ENCODE data around the gene LPP.

The LPP gene

GRCh38 chr3:188171682-188172467 is 17.9 kb downstream of the LPP start:
- no peak for DNase-seq

DNA sequence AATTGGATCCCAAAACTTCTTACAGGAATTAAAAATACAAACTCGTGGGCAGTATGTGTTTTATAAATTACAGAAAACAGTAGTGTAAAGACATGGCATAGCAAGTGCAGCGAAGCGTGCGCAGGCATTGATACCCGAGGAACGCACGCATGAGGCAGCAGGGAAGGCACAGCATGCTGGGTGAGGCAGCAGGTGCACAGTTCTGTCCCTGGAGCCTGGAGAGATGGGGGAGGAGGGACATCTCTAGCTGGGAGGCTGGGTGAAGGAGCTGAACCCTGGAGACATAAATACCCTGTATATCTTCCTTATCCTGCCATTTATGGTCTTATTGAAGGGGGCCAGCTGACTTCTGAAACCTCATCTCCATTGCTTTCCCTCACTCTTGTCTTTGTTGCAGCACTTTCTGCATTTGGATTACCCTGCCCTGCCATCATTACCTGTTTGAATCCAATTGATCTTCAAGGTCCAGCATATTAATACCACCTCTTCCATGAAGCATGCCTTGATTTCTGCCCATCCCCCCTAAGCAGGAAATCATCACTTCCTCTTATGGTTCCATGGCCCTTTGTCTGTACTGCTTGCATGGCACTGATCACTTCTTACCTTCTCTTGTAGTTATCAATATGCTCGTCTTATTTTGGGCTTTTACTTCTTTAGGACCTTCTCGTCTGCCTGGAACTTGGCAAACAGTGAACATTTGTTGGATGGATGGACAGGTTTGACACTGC is 20.5 kb downstream of the LPP start:
- no peak for DNase-seq

DNA sequence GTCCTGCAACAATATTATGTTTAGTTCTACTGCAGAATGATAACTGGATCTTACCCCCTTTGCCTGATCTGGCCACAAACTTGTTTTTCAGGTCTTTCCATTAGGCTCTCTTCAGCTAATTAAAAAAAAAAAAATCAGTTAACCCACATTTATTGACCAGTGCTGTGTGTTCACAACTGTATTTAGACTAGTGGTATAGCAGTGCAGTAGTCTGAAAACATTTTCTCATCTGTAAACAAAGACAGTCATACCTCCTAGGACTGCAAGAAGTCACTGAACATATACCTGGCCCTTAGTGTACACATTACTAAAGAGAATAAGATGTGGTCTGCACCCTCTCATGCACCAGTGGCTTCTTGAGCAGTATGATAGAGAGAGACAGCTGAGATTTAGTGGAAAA is 22.5 kb downstream of the LPP start:
- DNase-seq: no peak

DNA sequence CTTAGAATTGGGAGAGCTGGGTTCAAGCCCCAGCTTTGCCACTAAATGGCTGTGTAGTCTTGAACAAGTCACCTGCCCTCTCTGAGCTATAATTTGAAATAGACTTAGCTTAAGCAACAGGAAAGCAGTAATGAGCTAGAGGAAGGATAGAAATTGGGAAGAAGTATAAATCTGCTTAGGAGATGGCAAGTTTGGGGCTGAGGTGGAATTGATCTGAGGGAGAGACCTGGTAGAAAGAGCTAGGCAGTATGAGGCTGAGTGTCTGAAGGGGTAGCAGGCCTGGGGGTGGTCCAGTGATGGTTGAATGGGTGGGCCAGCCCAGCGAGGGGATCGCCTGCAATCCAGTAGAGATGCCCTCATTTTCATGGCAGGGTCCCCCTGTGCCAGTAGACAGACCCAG is 22.9 kb downstream of the LPP start:
- no peak for DNase-seq

DNA sequence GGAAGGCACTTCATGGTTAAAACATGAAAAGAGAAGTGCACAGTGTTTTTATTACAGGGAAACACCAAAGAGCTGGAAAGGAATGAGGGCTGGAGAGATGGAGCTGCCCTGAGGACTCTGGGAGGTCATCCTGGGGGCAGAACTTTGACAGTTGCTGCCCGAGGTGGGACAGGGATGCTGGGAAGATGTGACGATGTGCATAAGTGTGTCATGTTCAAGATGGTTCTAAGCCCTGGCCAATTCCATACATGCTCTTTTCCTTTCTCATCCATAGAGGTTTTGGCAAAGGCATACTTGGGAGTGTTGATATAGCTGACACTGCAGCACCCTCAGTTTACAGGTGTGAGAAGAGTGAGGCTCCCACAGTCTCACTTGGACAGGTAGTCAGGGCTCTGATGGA is 23.8 kb downstream of the LPP start:
- DNase-seq: no peak

DNA sequence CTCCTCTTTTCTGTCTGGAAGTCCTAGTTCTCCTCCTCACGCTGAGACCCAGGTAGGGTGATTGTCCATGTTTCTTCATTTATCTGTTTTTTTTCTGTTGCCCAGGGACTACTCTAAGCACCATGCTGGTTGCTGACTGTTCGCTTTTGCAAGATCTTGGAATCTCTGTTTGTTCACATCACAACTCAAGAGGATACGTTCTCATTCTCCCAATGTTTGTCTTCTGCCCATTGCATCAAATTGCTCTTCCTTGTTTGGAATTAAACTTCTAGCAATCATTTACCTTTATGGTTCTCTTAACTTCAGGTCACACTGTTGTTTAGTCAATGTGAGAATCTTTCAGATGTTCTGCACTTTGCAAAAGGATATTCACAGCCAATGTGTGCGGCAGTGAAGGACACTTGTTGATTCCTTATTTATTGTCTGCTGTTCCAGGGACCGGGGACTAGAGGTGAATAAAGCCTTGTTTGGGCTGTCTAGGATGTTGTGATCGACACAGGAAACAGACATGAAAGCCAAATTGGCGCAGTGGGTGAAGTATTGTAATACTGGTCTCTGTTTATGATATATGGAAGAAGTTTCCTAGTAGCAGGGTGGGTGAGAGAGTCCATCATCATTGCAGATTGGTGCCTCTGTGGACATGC is 24.5 kb downstream of the LPP start:
- no peak for DNase-seq

DNA sequence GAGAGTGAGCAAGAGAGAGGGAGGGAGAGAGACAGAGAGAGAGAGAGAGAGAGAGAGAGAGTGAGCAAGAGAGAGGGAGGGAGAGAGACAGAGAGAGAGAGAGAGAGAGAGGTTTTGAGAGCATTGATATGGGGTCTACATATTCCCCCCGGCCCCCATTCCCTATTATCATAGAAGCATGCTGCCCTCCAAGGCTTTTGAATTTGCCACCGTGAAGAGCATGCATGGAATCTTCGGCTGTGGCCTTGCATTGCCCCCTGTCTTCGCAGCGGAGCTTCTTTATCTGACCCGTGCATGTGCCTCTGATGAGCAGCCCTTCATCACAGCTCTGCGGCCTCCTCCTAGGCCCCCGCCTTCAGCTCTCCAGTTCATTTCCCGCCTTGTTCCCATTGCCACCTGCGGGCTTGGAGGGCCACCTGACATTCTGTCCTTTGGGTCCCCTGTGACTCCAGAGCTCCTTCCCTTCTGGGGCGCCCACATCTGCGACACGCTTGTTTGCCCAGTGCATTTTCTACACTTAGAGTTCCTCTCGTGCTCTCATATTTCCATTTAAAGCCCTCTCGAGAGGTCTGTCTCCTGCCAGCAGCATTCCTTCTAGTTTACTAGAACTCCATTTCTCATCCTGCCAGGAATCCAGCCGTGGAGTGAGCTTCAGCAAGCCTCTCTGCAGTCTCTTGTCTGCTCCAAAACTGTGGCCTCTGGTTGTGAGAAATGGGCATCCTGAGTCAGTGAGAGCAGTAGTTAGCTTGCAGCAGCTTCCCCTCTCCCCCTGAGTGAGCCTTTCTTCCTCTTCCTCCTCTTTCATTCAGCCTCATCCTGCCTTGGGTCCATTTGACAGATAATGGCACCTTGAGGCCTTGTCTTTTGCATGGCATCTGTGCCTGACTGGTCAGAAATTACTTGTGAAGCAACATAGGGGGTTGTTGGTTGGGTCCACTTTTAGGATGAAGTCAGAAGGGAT is 25.3 kb downstream of the LPP start:
- DNase-seq: no peak

- DNase-seq: no peak
Measured at GRCh38 chr3:188180114-188180513, 26.2 kb downstream of the LPP start.

- no peak for DNase-seq
Measured at GRCh38 chr3:188183452-188183851, 29.5 kb downstream of the LPP start.

GRCh38 chr3:188184160-188184559 is 30.2 kb downstream of the LPP start:
- DNase-seq: no peak

DNA sequence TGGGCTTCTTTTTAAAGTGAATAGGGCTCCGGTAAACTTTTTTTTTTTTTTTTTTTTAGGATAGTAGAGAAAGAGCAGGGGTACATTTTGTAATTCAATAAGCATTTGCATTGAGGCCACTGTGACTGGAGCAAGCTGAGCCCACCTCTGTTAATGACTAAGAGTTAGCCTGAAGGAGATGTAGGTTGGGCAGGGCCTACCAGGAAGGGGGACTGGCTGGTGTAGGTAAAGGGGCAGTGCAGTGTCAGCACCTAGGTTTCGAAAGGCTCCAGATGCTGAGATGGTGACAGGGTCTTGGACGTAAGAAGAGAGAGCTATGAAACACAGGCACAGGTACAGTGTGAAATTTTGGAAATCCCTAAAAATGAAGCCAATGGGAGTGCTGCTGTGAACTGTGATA is 30.7 kb downstream of the LPP start:
- no peak for DNase-seq

GRCh38 chr3:188185717-188186251 is 31.8 kb downstream of the LPP start:
- DNase-seq: no peak

GRCh38 chr3:188187053-188187452 is 33.1 kb downstream of the LPP start:
- no peak for DNase-seq

GRCh38 chr3:188188911-188189310 is 35.0 kb downstream of the LPP start:
- DNase-seq: no peak

GRCh38 chr3:188191460-188191859 is 37.5 kb downstream of the LPP start:
- DNase-seq: no peak

DNA sequence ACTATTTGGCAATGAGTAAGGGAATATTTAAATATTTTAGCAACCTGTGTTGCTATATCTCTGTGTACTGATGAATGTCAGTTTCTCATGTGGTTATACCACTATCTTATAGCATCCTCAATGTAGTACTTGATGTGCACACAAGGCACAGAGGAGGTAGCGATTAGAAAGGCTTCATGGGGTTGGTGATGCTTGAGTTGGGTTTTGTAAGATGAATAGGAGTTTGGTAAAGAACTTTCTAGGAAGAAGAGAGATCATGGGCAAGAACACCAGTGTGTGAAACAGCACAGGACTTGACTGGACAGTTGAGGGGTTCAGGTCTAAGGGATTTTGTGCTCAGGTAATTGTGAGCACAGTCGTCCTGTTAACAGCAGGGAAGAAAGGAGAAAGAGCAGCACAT is 38.1 kb downstream of the LPP start:
- no peak for DNase-seq

GRCh38 chr3:188194332-188194731 is 40.4 kb downstream of the LPP start:
- DNase-seq: no peak

DNA sequence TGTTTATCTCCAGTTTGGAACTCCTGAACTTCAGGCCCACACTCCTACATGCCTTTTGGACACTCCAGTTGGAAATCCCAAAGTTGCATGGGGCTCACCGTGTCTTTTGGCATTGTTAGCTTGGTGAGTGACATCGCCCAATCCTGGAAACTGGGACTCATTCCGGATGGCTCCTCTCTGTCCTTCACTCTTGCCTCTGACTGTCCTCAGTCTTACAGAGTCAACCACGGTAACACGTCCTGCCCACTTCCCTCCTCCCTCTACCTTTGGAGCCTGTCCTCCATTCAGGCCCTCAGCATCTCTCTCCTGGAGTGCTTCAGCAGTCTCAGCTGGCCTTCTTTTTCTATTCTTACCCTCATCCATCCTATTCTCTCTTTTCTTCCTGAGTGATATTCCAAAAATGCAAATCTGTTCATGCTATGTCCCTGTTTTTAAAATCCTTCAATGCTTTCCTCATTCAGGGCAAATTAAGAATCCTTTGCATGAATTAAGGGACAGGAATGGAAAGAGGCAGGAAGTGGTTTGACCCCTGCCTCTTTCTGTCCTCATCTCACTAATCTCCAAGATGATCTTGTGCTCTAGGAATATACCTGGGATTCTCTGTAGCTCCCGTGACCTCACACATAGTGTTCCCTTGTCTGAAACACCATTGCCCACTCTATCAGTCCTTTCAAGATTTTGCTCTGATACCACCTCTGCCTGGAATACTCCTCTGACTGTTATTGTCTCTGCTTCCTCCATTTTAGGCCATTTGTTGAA is 42.5 kb downstream of the LPP start:
- DNase-seq: no peak

- no peak for DNase-seq
Measured at GRCh38 chr3:188197388-188197847, 43.5 kb downstream of the LPP start.

DNA sequence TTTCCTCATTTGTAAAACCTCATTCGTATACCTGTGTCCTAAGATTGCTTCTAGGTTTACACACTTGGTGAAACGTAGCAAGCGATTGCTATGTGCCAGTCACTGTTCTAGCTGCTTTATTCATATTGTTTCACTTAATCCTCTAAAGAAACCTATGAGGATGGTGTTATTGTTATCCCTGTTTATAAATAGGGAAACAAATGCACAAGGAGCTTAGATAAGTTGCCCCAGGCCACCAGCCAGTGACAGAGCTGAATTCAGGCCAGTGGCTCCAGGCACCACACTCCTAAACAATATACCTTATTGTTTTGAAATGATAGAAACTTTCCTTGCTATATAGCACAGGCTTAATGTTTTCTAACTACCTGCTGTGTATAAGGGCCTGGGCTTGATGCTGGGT is 44.0 kb downstream of the LPP start:
- DNase-seq: no peak

GRCh38 chr3:188198760-188199327 is 44.9 kb downstream of the LPP start:
- DNase-seq: no peak
